ENCODE results near the gene SLC35B2.
A peak's percentile ranks its signal among the peaks of the same experiment; 100 is the strongest.

Gene SLC35B2

DNA sequence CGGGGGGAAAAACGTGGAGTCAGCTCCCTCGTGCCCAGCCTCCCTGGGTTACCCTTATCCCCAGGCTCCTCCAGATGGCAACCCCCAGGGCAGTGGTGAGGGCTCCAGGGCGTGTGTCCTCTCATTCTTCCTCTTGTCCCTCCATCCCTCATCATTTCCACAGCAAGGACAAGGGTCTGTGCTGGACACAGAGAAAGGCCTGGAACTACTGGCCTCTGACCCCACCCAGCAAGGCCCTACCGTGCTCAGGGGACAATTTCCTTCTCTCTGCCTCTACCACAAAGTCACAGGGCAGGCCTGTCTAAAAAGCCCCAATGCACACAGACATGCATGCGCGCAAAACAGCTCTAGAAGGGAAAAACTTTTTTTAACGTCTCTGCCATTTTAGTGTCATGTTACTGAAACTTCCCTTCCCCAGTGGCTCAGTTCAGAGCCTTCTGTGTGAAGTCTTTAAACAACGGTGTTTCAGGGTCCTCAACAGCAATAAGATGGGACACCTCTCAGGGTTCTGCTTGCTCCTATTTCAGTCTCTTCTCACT lies 1.1 kb upstream of the SLC35B2 start:
- Histone ChIP-seq H3K4me3 (IDR thresholded peaks at IDR 0.05; ENCODE audit: insufficient read depth, low read depth, low read length) (no peak overlapping the region), H3K4me2 (no peak overlapping the region), H3K27me3 (ENCODE audit: insufficient read depth, low read depth) (no peaks in the 10 kb centered on the region), H3K4me1 (ENCODE audit: low read depth, poor library complexity, severe bottlenecking) (peaks cover 62% of the 10 kb centered on the region), H3K36me3 (ENCODE audit: insufficient read depth) (peaks cover 10% of the 10 kb centered on the region), H3K79me2 (ENCODE audit: insufficient read depth, low read depth) (peaks cover 40% of the 10 kb centered on the region), H4K20me1 (ENCODE audit: insufficient read depth) (0 out of 2 replicates have a peak, but pooled peaks cover 7% of the 10 kb centered on the region), H2AFZ (ENCODE audit: low read depth) (no peak overlapping the region), H3K27ac (peak overlapping the region; percentile 12; the same call in 1 of the 2 replicates), H3K9ac (no peak overlapping the region)
- TF ChIP-seq, protein P1, sequence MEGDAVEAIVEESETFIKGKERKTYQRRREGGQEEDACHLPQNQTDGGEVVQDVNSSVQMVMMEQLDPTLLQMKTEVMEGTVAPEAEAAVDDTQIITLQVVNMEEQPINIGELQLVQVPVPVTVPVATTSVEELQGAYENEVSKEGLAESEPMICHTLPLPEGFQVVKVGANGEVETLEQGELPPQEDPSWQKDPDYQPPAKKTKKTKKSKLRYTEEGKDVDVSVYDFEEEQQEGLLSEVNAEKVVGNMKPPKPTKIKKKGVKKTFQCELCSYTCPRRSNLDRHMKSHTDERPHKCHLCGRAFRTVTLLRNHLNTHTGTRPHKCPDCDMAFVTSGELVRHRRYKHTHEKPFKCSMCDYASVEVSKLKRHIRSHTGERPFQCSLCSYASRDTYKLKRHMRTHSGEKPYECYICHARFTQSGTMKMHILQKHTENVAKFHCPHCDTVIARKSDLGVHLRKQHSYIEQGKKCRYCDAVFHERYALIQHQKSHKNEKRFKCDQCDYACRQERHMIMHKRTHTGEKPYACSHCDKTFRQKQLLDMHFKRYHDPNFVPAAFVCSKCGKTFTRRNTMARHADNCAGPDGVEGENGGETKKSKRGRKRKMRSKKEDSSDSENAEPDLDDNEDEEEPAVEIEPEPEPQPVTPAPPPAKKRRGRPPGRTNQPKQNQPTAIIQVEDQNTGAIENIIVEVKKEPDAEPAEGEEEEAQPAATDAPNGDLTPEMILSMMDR (conservative IDR thresholded peaks at IDR 0.05; ENCODE audit: low read depth, low read length) = no peak

DNA sequence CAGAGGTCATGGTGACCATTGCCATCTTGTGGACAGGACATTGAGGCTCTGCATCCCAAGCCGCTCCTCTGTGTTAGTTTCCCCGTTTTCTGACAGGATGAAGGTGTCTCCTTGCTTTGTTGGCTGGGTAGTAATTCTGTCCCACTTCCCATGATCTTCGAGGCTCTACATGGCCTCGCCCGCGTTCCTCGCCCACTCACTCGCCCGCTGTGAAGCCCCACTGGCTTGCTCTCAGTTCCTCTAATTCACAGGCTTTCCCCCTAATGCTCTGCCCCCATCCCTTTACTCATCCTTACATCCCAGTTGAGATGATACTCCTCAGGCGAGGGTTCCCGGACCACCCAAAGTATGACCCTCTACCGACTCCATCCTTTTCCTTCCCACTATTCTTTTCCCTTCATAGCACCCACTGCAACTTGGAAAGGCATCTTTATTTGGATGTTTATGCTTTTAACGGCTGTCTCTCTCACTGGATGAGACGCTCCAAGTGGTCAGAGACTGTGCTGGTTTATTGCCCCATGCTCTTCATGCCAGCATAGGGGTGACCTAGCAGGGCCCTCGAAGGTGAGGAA lies 511 bp upstream of the SLC35B2 start:
- peaks cover 11% of the 10 kb centered on the region for H3K36me3 ChIP-seq (ENCODE audit: insufficient read depth)
- TF ChIP-seq, protein P1 (conservative IDR thresholded peaks at IDR 0.05; ENCODE audit: low read depth, low read length) = no peak; the same call in 1 of the 2 replicates
- H4K20me1 ChIP-seq (ENCODE audit: insufficient read depth) = peaks cover 12% of the 10 kb centered on the region; the same call in 1 of the 2 replicates
- H3K4me1 ChIP-seq (ENCODE audit: low read depth, poor library complexity, severe bottlenecking) = peaks cover 67% of the 10 kb centered on the region
- peak overlapping the region; percentile 21; the same call in 1 of the 2 replicates for H3K4me2 ChIP-seq
- H3K9ac ChIP-seq = peak overlapping the region; percentile 82; the same call in 1 of the 2 replicates
- H3K27me3 ChIP-seq (ENCODE audit: insufficient read depth, low read depth) = no peaks in the 10 kb centered on the region
- 0 out of 2 replicates have a peak overlapping the region, but pooled peaks have one; percentile 69 for H2AFZ ChIP-seq (ENCODE audit: low read depth)
- H3K27ac ChIP-seq = peak overlapping the region; percentile 66; the same call in 1 of the 2 replicates
- H3K79me2 ChIP-seq (ENCODE audit: insufficient read depth, low read depth) = peaks cover 40% of the 10 kb centered on the region
- H3K4me3 ChIP-seq (IDR thresholded peaks at IDR 0.05; ENCODE audit: insufficient read depth, low read depth, low read length) = no peak overlapping the region

DNA sequence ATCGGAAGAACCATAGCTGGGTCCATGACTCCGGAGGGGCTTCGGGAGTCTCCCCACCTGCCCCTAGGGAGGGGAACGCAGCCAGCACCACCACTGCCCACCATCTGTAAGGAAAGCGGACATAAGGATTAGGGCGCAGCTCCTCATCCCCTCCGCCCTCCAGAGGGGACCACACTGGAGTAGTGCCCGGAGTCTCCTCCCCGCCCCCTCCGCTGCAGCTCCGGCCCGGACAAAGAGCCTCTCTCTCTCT lies 628 bp downstream of the SLC35B2 start:
- Histone ChIP-seq H3K27me3 (ENCODE audit: insufficient read depth, low read depth) (no peaks in the 10 kb centered on the region), H3K9ac (peak overlapping the region; percentile 82), H3K4me1 (ENCODE audit: low read depth, poor library complexity, severe bottlenecking) (peaks cover 67% of the 10 kb centered on the region), H4K20me1 (ENCODE audit: insufficient read depth) (peaks cover 21% of the 10 kb centered on the region), H2AFZ (ENCODE audit: low read depth) (peak overlapping the region; percentile 69; the same call in 1 of the 2 replicates), H3K36me3 (ENCODE audit: insufficient read depth) (peaks cover 20% of the 10 kb centered on the region), H3K79me2 (ENCODE audit: insufficient read depth, low read depth) (peaks cover 38% of the 10 kb centered on the region), H3K4me3 (IDR thresholded peaks at IDR 0.05; ENCODE audit: insufficient read depth, low read depth, low read length) (peak overlapping the region; percentile 43), H3K27ac (peak overlapping the region; percentile 66; the same call in 1 of the 2 replicates), H3K4me2 (peak overlapping the region; percentile 96)
- TF ChIP-seq, protein P1 (conservative IDR thresholded peaks at IDR 0.05; ENCODE audit: low read depth, low read length) = no peak

DNA sequence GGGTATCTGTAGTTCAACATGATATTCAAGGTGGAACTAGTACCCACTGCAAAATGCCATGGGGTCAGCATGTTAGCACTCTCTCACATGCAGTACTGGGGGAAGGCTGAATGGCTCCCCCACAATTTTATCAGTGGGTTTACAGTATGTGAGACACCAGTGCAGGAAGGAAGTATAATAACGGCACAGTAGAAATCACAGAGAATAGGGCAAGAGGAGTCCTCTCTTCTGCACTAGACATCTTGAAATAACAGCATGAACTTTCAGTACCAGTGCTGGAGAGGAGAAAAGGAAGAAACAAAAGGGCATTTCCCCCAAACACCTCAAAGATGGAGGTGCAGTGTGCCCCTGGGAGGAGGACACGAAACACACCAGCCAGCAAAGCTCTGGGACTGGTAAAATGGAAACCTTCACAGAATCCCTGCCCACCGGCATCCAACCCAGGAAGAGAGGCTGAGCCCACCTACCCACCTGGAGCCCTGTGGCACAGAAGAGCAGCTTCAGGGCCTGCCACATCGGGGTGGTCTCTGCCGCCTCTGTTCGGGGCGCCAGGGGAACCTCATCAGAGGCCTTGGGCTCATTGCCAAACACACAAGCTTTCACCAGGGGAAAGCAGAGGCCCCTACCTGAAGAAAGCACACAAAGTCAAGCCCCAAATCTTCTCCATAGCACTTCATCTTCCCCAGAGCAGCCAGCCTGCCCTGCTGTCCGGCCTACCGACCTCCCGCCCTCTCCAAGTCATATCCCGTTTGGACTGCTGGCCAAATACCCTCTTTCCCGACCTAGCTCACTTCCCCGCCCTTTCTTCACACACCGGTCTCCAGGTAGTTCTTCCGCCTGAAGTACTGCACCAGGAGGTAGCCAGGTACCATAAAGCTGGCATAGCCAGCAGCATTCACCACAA lies 1.2 kb downstream of the SLC35B2 start:
- Histone ChIP-seq H3K4me2 (peak overlapping the region; percentile 96), H3K27ac (peak overlapping the region; percentile 66; the same call in 1 of the 2 replicates), H3K36me3 (ENCODE audit: insufficient read depth) (peaks cover 25% of the 10 kb centered on the region), H3K4me1 (ENCODE audit: low read depth, poor library complexity, severe bottlenecking) (peaks cover 65% of the 10 kb centered on the region), H3K9ac (peak overlapping the region; percentile 82; the same call in 1 of the 2 replicates), H3K27me3 (ENCODE audit: insufficient read depth, low read depth) (no peaks in the 10 kb centered on the region), H3K79me2 (ENCODE audit: insufficient read depth, low read depth) (peaks cover 38% of the 10 kb centered on the region), H3K4me3 (IDR thresholded peaks at IDR 0.05; ENCODE audit: insufficient read depth, low read depth, low read length) (peak overlapping the region; percentile 43), H4K20me1 (ENCODE audit: insufficient read depth) (peaks cover 27% of the 10 kb centered on the region), H2AFZ (ENCODE audit: low read depth) (no peak overlapping the region)
- TF ChIP-seq, protein P1 (conservative IDR thresholded peaks at IDR 0.05; ENCODE audit: low read depth, low read length) = no peak
